Astrocyte (in vitro differentiated cells and primary cell): ENCODE measurements around the gene ELP4.

Source experiments
- EZH2 ChIP-seq: IDR thresholded peaks from 2 replicates; pipeline ENCODE4 v1.6.1; 2012; ENCODE audit warnings: mild to moderate bottlenecking, low read length, inconsistent platforms; ENCODE audit not compliant: insufficient read depth
- TF ChIP-seq, protein P1 (sequence below): IDR thresholded peaks from 2 replicates; pipeline ENCODE4 v1.5.1; 2011; ENCODE audit warnings: low read depth, mild to moderate bottlenecking, inconsistent platforms, low read length, moderate library complexity; ENCODE audit not compliant: insufficient read depth

GRCh38 chr11:31801298-31801702 is 291.7 kb downstream of the ELP4 start:
- TF ChIP-seq, protein P1, sequence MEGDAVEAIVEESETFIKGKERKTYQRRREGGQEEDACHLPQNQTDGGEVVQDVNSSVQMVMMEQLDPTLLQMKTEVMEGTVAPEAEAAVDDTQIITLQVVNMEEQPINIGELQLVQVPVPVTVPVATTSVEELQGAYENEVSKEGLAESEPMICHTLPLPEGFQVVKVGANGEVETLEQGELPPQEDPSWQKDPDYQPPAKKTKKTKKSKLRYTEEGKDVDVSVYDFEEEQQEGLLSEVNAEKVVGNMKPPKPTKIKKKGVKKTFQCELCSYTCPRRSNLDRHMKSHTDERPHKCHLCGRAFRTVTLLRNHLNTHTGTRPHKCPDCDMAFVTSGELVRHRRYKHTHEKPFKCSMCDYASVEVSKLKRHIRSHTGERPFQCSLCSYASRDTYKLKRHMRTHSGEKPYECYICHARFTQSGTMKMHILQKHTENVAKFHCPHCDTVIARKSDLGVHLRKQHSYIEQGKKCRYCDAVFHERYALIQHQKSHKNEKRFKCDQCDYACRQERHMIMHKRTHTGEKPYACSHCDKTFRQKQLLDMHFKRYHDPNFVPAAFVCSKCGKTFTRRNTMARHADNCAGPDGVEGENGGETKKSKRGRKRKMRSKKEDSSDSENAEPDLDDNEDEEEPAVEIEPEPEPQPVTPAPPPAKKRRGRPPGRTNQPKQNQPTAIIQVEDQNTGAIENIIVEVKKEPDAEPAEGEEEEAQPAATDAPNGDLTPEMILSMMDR = no peak
- no peak for TF ChIP-seq EZH2
